Smooth muscle cell of the umbilical artery (primary cell): ENCODE results near the gene KCNQ5. TPM values are rescaled to one million over a fixed set of nuclear protein-coding genes. Genes with fewer than 3 reads are reported as not detected.

Experiments used
- total RNA-seq: library from RNA; depleted of rRNA; stranded (reverse); fragments of >200 nt; gene quantifications from 2 replicates; pipeline ENCODE4 v1.2.3, GENCODE V29; 2014

KCNQ5 gene
- 5.0 and 15.4 TPM in 2 replicates for total RNA-seq

GRCh38 chr6:72621291-72622093 is at the start of gene KCNQ5:
TSS of gene KCNQ5 (plus strand) at chr6:72622064.

GRCh38 chr6:73225396-73225795 is 603.5 kb downstream of the KCNQ5 start, which contains the start of gene KHDC1L:
TSS of gene KHDC1L (minus strand) at chr6:73225496. CDS start at chr6:73225408, 88 bp downstream.

